ENCODE data around the gene NIBAN1. TPM values are rescaled to one million over a fixed set of nuclear protein-coding genes. Genes with fewer than 3 reads are reported as not detected.
A peak's percentile ranks its signal among the peaks of the same experiment; 100 is the strongest.

NIBAN1 gene
- total RNA-seq, 2 donors from 2014 or later = 198 to 371 TPM

GRCh38 chr1:184980726-184981125, 6.4 kb upstream of the NIBAN1 start:
- no peaks in the 10 kb centered on the region for H3K9me3 ChIP-seq
- DNase-seq (ENCODE audit: low spot score) = no peak
- no peaks in the 10 kb centered on the region for H3K27me3 ChIP-seq
- no peak overlapping the region for H3K27ac ChIP-seq
- TF ChIP-seq CTCF (IDR thresholded peaks at IDR 0.05) = no peak
- H3K36me3 ChIP-seq = no peaks in the 10 kb centered on the region
- H3K4me3 ChIP-seq = no peak overlapping the region
- no peaks in the 10 kb centered on the region for H3K4me1 ChIP-seq

GRCh38 chr1:184975208-184975870, 1.0 kb upstream of the NIBAN1 start:
- DNase-seq (ENCODE audit: low spot score) = no peak
- H3K27ac ChIP-seq = peak overlapping the region; percentile 94 to 95
- H3K27me3 ChIP-seq = no peaks in the 10 kb centered on the region
- H3K4me1 ChIP-seq = peaks cover 0 to 29% of the 10 kb centered on the region in 2 donors
- no peaks in the 10 kb centered on the region for H3K36me3 ChIP-seq
- TF ChIP-seq CTCF (IDR thresholded peaks at IDR 0.05) = no peak
- H3K4me3 ChIP-seq = no peak overlapping the region
- no peaks in the 10 kb centered on the region for H3K9me3 ChIP-seq

GRCh38 chr1:184974837-184975115, 468 bp upstream of the NIBAN1 start:
- H3K9me3 ChIP-seq = no peaks in the 10 kb centered on the region
- no peaks in the 10 kb centered on the region for H3K36me3 ChIP-seq
- peak overlapping the region; percentile 94 to 95 for H3K27ac ChIP-seq
- H3K27me3 ChIP-seq = no peaks in the 10 kb centered on the region
- H3K4me1 ChIP-seq = peaks cover 0 to 35% of the 10 kb centered on the region in 2 donors
- no peak for DNase-seq (ENCODE audit: low spot score)
- peak overlapping the region; percentile 75 to 86 for H3K4me3 ChIP-seq
- TF ChIP-seq CTCF (IDR thresholded peaks at IDR 0.05) = no peak

- Histone ChIP-seq H3K4me1 (peaks cover 0 to 44% of the 10 kb centered on the region in 2 donors), H3K27me3 (no peaks in the 10 kb centered on the region), H3K27ac (peak overlapping the region; percentile 94 to 95), H3K36me3 (no peaks in the 10 kb centered on the region), H3K4me3 (peak overlapping the region; percentile 75 to 86), H3K9me3 (no peaks in the 10 kb centered on the region)
- peak; percentile 76 for DNase-seq (ENCODE audit: low spot score)
- TF ChIP-seq CTCF (IDR thresholded peaks at IDR 0.05) = peak in 1 of 2 donors; percentile 6
Measured at GRCh38 chr1:184973272-184974055, 844 bp downstream of the NIBAN1 start.

GRCh38 chr1:184972315-184973055, 1.8 kb downstream of the NIBAN1 start:
- H3K27me3 ChIP-seq = no peaks in the 10 kb centered on the region
- H3K4me1 ChIP-seq = peaks cover 0 to 44% of the 10 kb centered on the region in 2 donors
- peak overlapping the region; percentile 94 to 95 for H3K27ac ChIP-seq
- H3K4me3 ChIP-seq = peak overlapping the region; percentile 75 to 86
- DNase-seq (ENCODE audit: low spot score) = no peak
- H3K9me3 ChIP-seq = no peaks in the 10 kb centered on the region
- no peak for TF ChIP-seq CTCF (IDR thresholded peaks at IDR 0.05)
- no peaks in the 10 kb centered on the region for H3K36me3 ChIP-seq

All from right atrium auricular region (tissue), 2 donors.